Astrocyte (in vitro differentiated cells and primary cell): Measurements from ENCODE around the gene DPF3. TPM values are rescaled to one million over a fixed set of nuclear protein-coding genes. Genes with fewer than 3 reads are reported as not detected.

Experiments used
- DNase-seq: peaks from one replicate; pipeline ENCODE4 v3.0.0-alpha.2; 2010; ENCODE audit warnings: low read depth
- FAIRE-seq: peaks from 2 replicates; lab custom pipeline; 2011; peaks lifted over from hg19 to GRCh38; lab: Jason Lieb, UNC
- H2AFZ ChIP-seq: 2 replicates; pipeline ENCODE4 v1.6.0; 2012; ENCODE audit warnings: low read depth, low read length, inconsistent platforms
- H3K27ac ChIP-seq: 2 replicates; pipeline ENCODE4 v1.5.1; 2011; ENCODE audit warnings: low read depth, low read length, inconsistent platforms
- H3K27me3 ChIP-seq: 2 replicates; pipeline ENCODE4 v1.6.0; 2011; ENCODE audit warnings: low read length, inconsistent platforms; ENCODE audit not compliant: insufficient read depth
- H3K36me3 ChIP-seq: 2 replicates; pipeline ENCODE4 v1.5.1; 2011; ENCODE audit warnings: low read length, inconsistent platforms; ENCODE audit not compliant: insufficient read depth
- H3K4me1 ChIP-seq: 2 replicates; pipeline ENCODE4 v1.5.1; 2011; ENCODE audit warnings: low read length, inconsistent platforms; ENCODE audit not compliant: insufficient read depth
- H3K4me2 ChIP-seq: 2 replicates; pipeline ENCODE4 v1.6.0; 2012; ENCODE audit warnings: low read length, inconsistent platforms
- H3K4me3 ChIP-seq: 2 replicates; pipeline ENCODE4 v1.5.1; 2011; ENCODE audit warnings: low read depth, mild to moderate bottlenecking, low read length, inconsistent platforms; ENCODE audit not compliant: insufficient read depth
- H3K79me2 ChIP-seq: 2 replicates; pipeline ENCODE4 v1.6.0; 2012; ENCODE audit warnings: mild to moderate bottlenecking, low read length, inconsistent platforms; ENCODE audit not compliant: insufficient read depth
- H3K9ac ChIP-seq: 2 replicates; pipeline ENCODE4 v1.6.0; 2012; ENCODE audit warnings: mild to moderate bottlenecking, low read length, inconsistent platforms
- H3K9me3 ChIP-seq: 2 replicates; pipeline ENCODE4 v1.5.1; 2012; ENCODE audit warnings: low read depth, mild to moderate bottlenecking, low read length, inconsistent platforms; ENCODE audit not compliant: insufficient read depth
- H4K20me1 ChIP-seq: 2 replicates; pipeline ENCODE4 v1.6.0; 2012; ENCODE audit warnings: low read length, inconsistent platforms; ENCODE audit not compliant: insufficient read depth
- H3K27ac Mint-ChIP-seq: one replicate; pipeline ENCODE4 v1.8.0; 2021; ENCODE audit warnings: mild to moderate bottlenecking, mixed read lengths; ENCODE audit not compliant: unreplicated experiment
- H3K27me3 Mint-ChIP-seq: one replicate; pipeline ENCODE4 v1.8.0; 2021; ENCODE audit warnings: low read depth, mixed read lengths; ENCODE audit not compliant: unreplicated experiment
- H3K36me3 Mint-ChIP-seq: one replicate; pipeline ENCODE4 v1.8.0; 2021; ENCODE audit warnings: low read depth, mixed read lengths; ENCODE audit not compliant: unreplicated experiment
- H3K4me1 Mint-ChIP-seq: one replicate; pipeline ENCODE4 v1.8.0; 2021; ENCODE audit warnings: low read depth, mixed read lengths; ENCODE audit not compliant: unreplicated experiment
- H3K4me3 Mint-ChIP-seq: one replicate; pipeline ENCODE4 v1.8.0; 2021; ENCODE audit warnings: mild to moderate bottlenecking, moderate library complexity, mixed read lengths; ENCODE audit not compliant: unreplicated experiment
- H3K9me3 Mint-ChIP-seq: one replicate; pipeline ENCODE4 v1.8.0; 2021; ENCODE audit warnings: mild to moderate bottlenecking, mixed read lengths; ENCODE audit not compliant: unreplicated experiment
- EZH2 ChIP-seq: IDR thresholded peaks from 2 replicates; pipeline ENCODE4 v1.6.1; 2012; ENCODE audit warnings: mild to moderate bottlenecking, low read length, inconsistent platforms; ENCODE audit not compliant: insufficient read depth
- total RNA-seq: library from RNA; stranded (reverse); gene quantifications from 2 replicates; pipeline ENCODE4 v1.2.1, GENCODE V29; 2021
- TF ChIP-seq, protein P1 (sequence below): IDR thresholded peaks from 2 replicates; pipeline ENCODE4 v1.5.1; 2011; ENCODE audit warnings: low read depth, mild to moderate bottlenecking, inconsistent platforms, low read length, moderate library complexity; ENCODE audit not compliant: insufficient read depth

DPF3 gene
- total RNA-seq, 1 donor from 2014 or later, result 2.4 TPM

DNA sequence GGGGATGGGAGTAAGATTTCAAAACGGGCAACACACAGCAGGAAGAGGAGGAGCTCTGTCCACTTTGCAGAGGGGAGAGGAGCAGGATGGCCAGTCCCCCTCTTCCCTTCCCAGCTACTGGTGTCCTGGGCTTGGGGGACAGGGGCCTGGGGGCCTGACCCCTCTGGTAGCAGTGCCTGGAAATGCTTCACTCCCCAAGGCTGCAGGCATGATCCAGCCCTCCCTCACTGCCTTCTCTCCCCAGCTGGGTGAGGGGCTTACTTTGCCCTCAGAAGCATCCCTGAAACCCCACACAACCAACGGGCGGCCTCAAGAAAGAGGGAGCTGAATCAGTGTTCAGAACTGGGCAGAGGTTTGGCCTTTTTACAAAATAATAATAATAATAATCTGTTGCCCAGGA, 279.5 kb downstream of the DPF3 start:
- Mint-ChIP-seq H3K36me3 (no peaks in the 10 kb centered on the region), H3K27me3 (no peaks in the 10 kb centered on the region), H3K4me1 (peaks cover 46% of the 10 kb centered on the region), H3K27ac (no peak overlapping the region), H3K9me3 (no peaks in the 10 kb centered on the region), H3K4me3 (no peak overlapping the region)
- no peak for TF ChIP-seq EZH2
- TF ChIP-seq, protein P1, sequence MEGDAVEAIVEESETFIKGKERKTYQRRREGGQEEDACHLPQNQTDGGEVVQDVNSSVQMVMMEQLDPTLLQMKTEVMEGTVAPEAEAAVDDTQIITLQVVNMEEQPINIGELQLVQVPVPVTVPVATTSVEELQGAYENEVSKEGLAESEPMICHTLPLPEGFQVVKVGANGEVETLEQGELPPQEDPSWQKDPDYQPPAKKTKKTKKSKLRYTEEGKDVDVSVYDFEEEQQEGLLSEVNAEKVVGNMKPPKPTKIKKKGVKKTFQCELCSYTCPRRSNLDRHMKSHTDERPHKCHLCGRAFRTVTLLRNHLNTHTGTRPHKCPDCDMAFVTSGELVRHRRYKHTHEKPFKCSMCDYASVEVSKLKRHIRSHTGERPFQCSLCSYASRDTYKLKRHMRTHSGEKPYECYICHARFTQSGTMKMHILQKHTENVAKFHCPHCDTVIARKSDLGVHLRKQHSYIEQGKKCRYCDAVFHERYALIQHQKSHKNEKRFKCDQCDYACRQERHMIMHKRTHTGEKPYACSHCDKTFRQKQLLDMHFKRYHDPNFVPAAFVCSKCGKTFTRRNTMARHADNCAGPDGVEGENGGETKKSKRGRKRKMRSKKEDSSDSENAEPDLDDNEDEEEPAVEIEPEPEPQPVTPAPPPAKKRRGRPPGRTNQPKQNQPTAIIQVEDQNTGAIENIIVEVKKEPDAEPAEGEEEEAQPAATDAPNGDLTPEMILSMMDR, result no peak
- no peak overlapping the region for H2AFZ ChIP-seq
- H3K4me1 ChIP-seq, result peaks cover 59% of the 10 kb centered on the region
- no peaks in the 10 kb centered on the region for H3K9me3 ChIP-seq
- no peaks in the 10 kb centered on the region for H3K79me2 ChIP-seq
- H3K27ac ChIP-seq, result no peak overlapping the region
- no peaks in the 10 kb centered on the region for H4K20me1 ChIP-seq
- FAIRE-seq (no peak), DNase-seq (no peak)
- no peak overlapping the region for H3K4me3 ChIP-seq
- H3K36me3 ChIP-seq, result no peaks in the 10 kb centered on the region
- H3K9ac ChIP-seq, result no peak overlapping the region
- H3K4me2 ChIP-seq, result no peak overlapping the region
- no peaks in the 10 kb centered on the region for H3K27me3 ChIP-seq

DNA sequence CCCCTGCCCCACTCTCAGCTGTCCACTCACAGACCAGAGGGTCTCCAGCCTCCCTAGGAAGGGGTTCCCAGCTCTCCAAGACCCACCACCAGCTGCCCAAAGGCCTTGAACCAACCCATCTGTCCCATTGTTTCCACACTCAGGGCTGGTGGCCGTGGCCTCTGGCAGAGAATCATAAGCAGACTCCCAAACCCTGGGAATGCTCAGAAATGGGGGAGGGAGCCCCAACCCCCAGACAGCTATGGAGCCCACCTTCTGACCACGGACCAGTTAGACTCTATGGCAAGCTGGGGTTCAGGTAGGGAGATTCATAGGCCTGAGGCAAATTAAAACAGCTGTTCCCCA, 280.0 kb downstream of the DPF3 start:
- Mint-ChIP-seq H3K4me1 (peaks cover 46% of the 10 kb centered on the region), H3K4me3 (no peak overlapping the region), H3K36me3 (no peaks in the 10 kb centered on the region), H3K27me3 (no peaks in the 10 kb centered on the region), H3K9me3 (no peaks in the 10 kb centered on the region), H3K27ac (no peak overlapping the region)
- no peak overlapping the region for H3K27ac ChIP-seq
- TF ChIP-seq, protein P1, result no peak
- TF ChIP-seq EZH2, result no peak
- H3K4me3 ChIP-seq, result no peak overlapping the region
- H3K9ac ChIP-seq, result no peak overlapping the region
- no peaks in the 10 kb centered on the region for H4K20me1 ChIP-seq
- H3K4me2 ChIP-seq, result no peak overlapping the region
- FAIRE-seq (no peak), DNase-seq (no peak)
- H2AFZ ChIP-seq, result no peak overlapping the region
- H3K36me3 ChIP-seq, result no peaks in the 10 kb centered on the region
- H3K79me2 ChIP-seq, result no peaks in the 10 kb centered on the region
- H3K27me3 ChIP-seq, result no peaks in the 10 kb centered on the region
- no peaks in the 10 kb centered on the region for H3K9me3 ChIP-seq
- peaks cover 61% of the 10 kb centered on the region for H3K4me1 ChIP-seq

GRCh38 chr14:72613231-72613974, 280.5 kb downstream of the DPF3 start:
- Histone ChIP-seq H3K4me1 (peaks cover 61% of the 10 kb centered on the region), H3K4me3 (no peak overlapping the region), H3K9me3 (no peaks in the 10 kb centered on the region), H4K20me1 (no peaks in the 10 kb centered on the region), H3K79me2 (no peaks in the 10 kb centered on the region), H3K27ac (no peak overlapping the region), H2AFZ (no peak overlapping the region), H3K9ac (no peak overlapping the region), H3K4me2 (no peak overlapping the region), H3K36me3 (no peaks in the 10 kb centered on the region), H3K27me3 (no peaks in the 10 kb centered on the region)
- DNase-seq (no peak), FAIRE-seq (no peak)
- no peaks in the 10 kb centered on the region for H3K36me3 Mint-ChIP-seq
- H3K4me3 Mint-ChIP-seq, result no peak overlapping the region
- no peaks in the 10 kb centered on the region for H3K27me3 Mint-ChIP-seq
- TF ChIP-seq EZH2, result no peak
- TF ChIP-seq, protein P1, result no peak
- H3K27ac Mint-ChIP-seq, result no peak overlapping the region
- no peaks in the 10 kb centered on the region for H3K9me3 Mint-ChIP-seq
- peaks cover 46% of the 10 kb centered on the region for H3K4me1 Mint-ChIP-seq
